ENCODE data around the gene TENM3.

Gene TENM3

GRCh38 chr4:182504463-182504862 is 261.3 kb downstream of the TENM3 start:
- Histone ChIP-seq H3K4me1 (ENCODE audit: insufficient read depth, poor library complexity, severe bottlenecking) (no peaks in the 10 kb centered on the region), H3K27ac (ENCODE audit: poor library complexity, severe bottlenecking) (no peak overlapping the region), H3K27me3 (ENCODE audit: insufficient read depth, poor library complexity, severe bottlenecking) (no peaks in the 10 kb centered on the region), H3K9me3 (ENCODE audit: severe bottlenecking) (no peaks in the 10 kb centered on the region), H3K4me3 (ENCODE audit: severe bottlenecking) (no peak overlapping the region), H3K36me3 (ENCODE audit: low read depth) (no peaks in the 10 kb centered on the region)
- ATAC-seq (ENCODE audit: low read depth) (no peak), DNase-seq (ENCODE audit: low spot score) (no peak)
- no peak for TF ChIP-seq CTCF (IDR thresholded peaks at IDR 0.05; ENCODE audit: poor library complexity, severe bottlenecking)

GRCh38 chr4:182507805-182508204 is 264.6 kb downstream of the TENM3 start:
- Histone ChIP-seq H3K27ac (ENCODE audit: poor library complexity, severe bottlenecking) (no peak overlapping the region), H3K36me3 (ENCODE audit: low read depth) (no peaks in the 10 kb centered on the region), H3K4me3 (ENCODE audit: severe bottlenecking) (no peak overlapping the region), H3K27me3 (ENCODE audit: insufficient read depth, poor library complexity, severe bottlenecking) (no peaks in the 10 kb centered on the region), H3K4me1 (ENCODE audit: insufficient read depth, poor library complexity, severe bottlenecking) (no peaks in the 10 kb centered on the region), H3K9me3 (ENCODE audit: severe bottlenecking) (no peaks in the 10 kb centered on the region)
- ATAC-seq (ENCODE audit: low read depth) (no peak), DNase-seq (ENCODE audit: low spot score) (no peak)
- TF ChIP-seq CTCF (IDR thresholded peaks at IDR 0.05; ENCODE audit: poor library complexity, severe bottlenecking) = no peak

- Histone ChIP-seq H3K4me3 (ENCODE audit: severe bottlenecking) (no peak overlapping the region), H3K27ac (ENCODE audit: poor library complexity, severe bottlenecking) (no peak overlapping the region), H3K27me3 (ENCODE audit: insufficient read depth, poor library complexity, severe bottlenecking) (no peaks in the 10 kb centered on the region), H3K9me3 (ENCODE audit: severe bottlenecking) (no peaks in the 10 kb centered on the region), H3K4me1 (ENCODE audit: insufficient read depth, poor library complexity, severe bottlenecking) (no peaks in the 10 kb centered on the region), H3K36me3 (ENCODE audit: low read depth) (no peaks in the 10 kb centered on the region)
- no peak for ATAC-seq (ENCODE audit: low read depth)
- no peak for DNase-seq (ENCODE audit: low spot score)
- no peak for TF ChIP-seq CTCF (IDR thresholded peaks at IDR 0.05; ENCODE audit: poor library complexity, severe bottlenecking)
Measured at GRCh38 chr4:182510836-182511235, 267.6 kb downstream of the TENM3 start.

GRCh38 chr4:182513587-182514291 is 270.5 kb downstream of the TENM3 start:
- DNase-seq (ENCODE audit: low spot score) (no peak), ATAC-seq (ENCODE audit: low read depth) (no peak)
- no peaks in the 10 kb centered on the region for H3K4me1 ChIP-seq (ENCODE audit: insufficient read depth, poor library complexity, severe bottlenecking)

More at GRCh38 chr4:182513587-182514291, 270.5 kb downstream of the TENM3 start:
- Histone ChIP-seq H3K9me3 (ENCODE audit: severe bottlenecking) (no peaks in the 10 kb centered on the region), H3K27me3 (ENCODE audit: insufficient read depth, poor library complexity, severe bottlenecking) (no peaks in the 10 kb centered on the region), H3K36me3 (ENCODE audit: low read depth) (no peaks in the 10 kb centered on the region), H3K27ac (ENCODE audit: poor library complexity, severe bottlenecking) (no peak overlapping the region), H3K4me3 (ENCODE audit: severe bottlenecking) (no peak overlapping the region)
- no peak for TF ChIP-seq CTCF (IDR thresholded peaks at IDR 0.05; ENCODE audit: poor library complexity, severe bottlenecking)

All from RWPE2 (cell line).